ENCODE measurements around the gene KCNQ1. TPM values are rescaled to one million over a fixed set of nuclear protein-coding genes. Genes with fewer than 3 reads are reported as not detected.

Gene KCNQ1
- total RNA-seq, 4 donors from 2014 or later, result 0.81 to 2.2 (median 1.6) TPM

- 56 to 58% methylated on average over 20 of the region's 20 CpGs for WGBS, 2 donors
- intact Hi-C loops (cut with DNase I; ENCODE audit: low total_unique reads), result no loop called here
- TF ChIP-seq CTCF (IDR thresholded peaks at IDR 0.05) (no peak), POLR2A (IDR thresholded peaks at IDR 0.05) (no peak)
- no peak for DNase-seq (ENCODE audit: low spot score in 2 of 2)
- no peak overlapping the region for H3K4me3 ChIP-seq (ENCODE audit: low read depth, poor library complexity, severe bottlenecking)
Observed at GRCh38 chr11:2724653-2725367, 280.0 kb downstream of the KCNQ1 start.

GRCh38 chr11:2725368-2726300, 280.8 kb downstream of the KCNQ1 start:
- DNase-seq (ENCODE audit: low spot score in 2 of 2), result peak; percentile 47 to 92
- WGBS, 2 donors, result 68 to 69% methylated on average over 25 to 26 of the region's 27 CpGs
- no peak for TF ChIP-seq POLR2A (IDR thresholded peaks at IDR 0.05)
- no peak for TF ChIP-seq CTCF (IDR thresholded peaks at IDR 0.05)
- intact Hi-C loops (cut with DNase I; ENCODE audit: low total_unique reads), result no loop called here
- H3K4me3 ChIP-seq (ENCODE audit: low read depth, poor library complexity, severe bottlenecking), result no peak overlapping the region

- TF ChIP-seq POLR2A (IDR thresholded peaks at IDR 0.05), result no peak
- TF ChIP-seq CTCF (IDR thresholded peaks at IDR 0.05), result no peak
- intact Hi-C loops (cut with DNase I; ENCODE audit: low total_unique reads), result no loop called here
- 91 to 92% methylated on average over 4 of the region's 4 CpGs for WGBS, 2 donors
- DNase-seq (ENCODE audit: low spot score in 2 of 2), result no peak
- H3K4me3 ChIP-seq (ENCODE audit: low read depth, poor library complexity, severe bottlenecking), result no peak overlapping the region
Observed at GRCh38 chr11:2726964-2727363, 282.2 kb downstream of the KCNQ1 start.

GRCh38 chr11:2728128-2728662, 283.4 kb downstream of the KCNQ1 start:
- intact Hi-C loops (cut with DNase I; ENCODE audit: low total_unique reads), result no loop called here
- H3K4me3 ChIP-seq (ENCODE audit: low read depth, poor library complexity, severe bottlenecking), result no peak overlapping the region
- WGBS, 2 donors, result 86 to 87% methylated on average over 17 of the region's 17 CpGs
- TF ChIP-seq POLR2A (IDR thresholded peaks at IDR 0.05), result no peak
- TF ChIP-seq CTCF (IDR thresholded peaks at IDR 0.05), result no peak
- DNase-seq (ENCODE audit: low spot score in 2 of 2), result no peak

GRCh38 chr11:2728663-2729332, 284.0 kb downstream of the KCNQ1 start:
- no peak overlapping the region for H3K4me3 ChIP-seq (ENCODE audit: low read depth, poor library complexity, severe bottlenecking)
- no peak for TF ChIP-seq POLR2A (IDR thresholded peaks at IDR 0.05)
- no peak for TF ChIP-seq CTCF (IDR thresholded peaks at IDR 0.05)
- DNase-seq (ENCODE audit: low spot score in 2 of 2), result no peak
- WGBS, 2 donors, result 83 to 89% methylated on average over 18 of the region's 18 CpGs
- intact Hi-C loops (cut with DNase I; ENCODE audit: low total_unique reads), result no loop called here

All from lower leg skin (tissue), 4 donors.